Breast epithelium (tissue), 3 donors: ENCODE data around the gene CNNM3.

Experiments
- CTCF ChIP-seq, 3 donors: fragments of 450-650 bp; IDR thresholded peaks; one replicate each; pipeline ENCODE4 v1.5.1; 2016 to 2017; ENCODE audit warnings: antibody characterized with exemption in 3 of 3, mild to moderate bottlenecking in 3 of 3, moderate library complexity in 3 of 3
- POLR2A ChIP-seq: fragments of 450-650 bp; IDR thresholded peaks from one replicate; pipeline ENCODE4 v1.6.1; 2016; ENCODE audit warnings: antibody characterized with exemption, mild to moderate bottlenecking, moderate library complexity

DNA sequence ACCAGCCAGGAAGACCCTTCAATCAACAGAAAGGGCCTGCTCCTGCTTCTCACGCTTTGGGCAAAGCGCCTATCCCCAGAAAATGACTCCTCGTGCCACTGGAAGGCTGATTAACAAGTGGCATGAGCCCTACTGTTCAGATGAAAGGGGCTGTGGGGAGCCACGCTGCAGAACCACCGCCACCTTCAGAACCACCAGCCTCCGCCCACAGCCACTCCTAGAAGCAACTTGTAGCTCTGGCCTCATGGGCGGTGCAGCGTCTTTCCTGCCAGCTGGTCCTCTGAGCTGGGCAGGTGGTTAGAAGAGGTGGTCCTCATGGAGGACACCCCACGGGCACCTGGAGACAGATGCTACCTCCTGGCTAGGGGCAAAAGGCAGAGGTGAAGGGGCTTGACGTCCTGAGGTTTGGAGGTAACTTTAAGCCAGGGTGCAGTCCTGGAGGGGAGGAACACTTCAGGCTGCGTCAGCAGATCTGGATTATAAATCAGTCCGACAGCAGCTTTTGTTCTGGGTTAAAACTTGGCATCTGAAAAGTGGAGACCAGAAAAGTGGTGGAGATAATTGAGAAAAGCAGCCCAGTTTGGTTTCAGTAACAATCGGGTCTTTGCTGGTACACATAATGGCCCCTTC is 54.7 kb downstream of the CNNM3 start:
- TF ChIP-seq CTCF (IDR thresholded peaks at IDR 0.05), result no peak
- no peak for TF ChIP-seq POLR2A
